HepG2 (cell line): Measurements from ENCODE around the gene TBC1D22A. TPM values are rescaled to one million over a fixed set of nuclear protein-coding genes. Genes with fewer than 3 reads are reported as not detected.

Source experiments
- ATAC-seq: fragments of 200-7000 bp; cut with Tn5 transposase; 3 replicates; pipeline ENCODE4 v1.9.1; 2020; ENCODE audit warnings: mild to moderate bottlenecking, moderate library complexity
- BruUV-seq: library from RNA; stranded (reverse); fragments of 400-500 nt; replicated peaks from 2 replicates; lab custom pipeline; 2021; lab: Mats Ljungman, UMichigan
- CTCF ChIA-PET: fragments of 300-600 bp; formaldehyde crosslinking; extraction: SDS; loops from one replicate; lab custom pipeline; 2021; ENCODE audit warnings: low total read pairs, inconsistent platforms, low intra/inter-chr PET ratio; lab: Yijun Ruan, JAX
- POLR2A ChIA-PET: fragments of 350-600 bp; sonication (Branson Sonifier 250); formaldehyde crosslinking; loops from one replicate; lab custom pipeline; 2020; ENCODE audit warnings: antibody characterized with exemption, inconsistent platforms; lab: Yijun Ruan, JAX
- DNase-seq: peaks from one replicate; pipeline ENCODE4 v3.0.0-alpha.2; 2015; ENCODE audit warnings: low spot score
- FAIRE-seq: peaks from 3 replicates; lab custom pipeline; 2011; peaks lifted over from hg19 to GRCh38; lab: Jason Lieb, UNC
- H2AFZ ChIP-seq: one replicate; pipeline ENCODE4 v1.6.1; 2011; ENCODE audit warnings: low read length, inconsistent platforms
- H3K27ac ChIP-seq: fragments of 300-600 bp; 3 replicates; pipeline ENCODE4 v1.8.0; 2011; ENCODE audit warnings: mixed run types, mild to moderate bottlenecking, mixed read lengths, low read length, inconsistent platforms; ENCODE audit not compliant: insufficient read depth; ENCODE audit errors: extremely low read length
- H3K27me3 ChIP-seq, 2 experiments: fragments of 200-600 bp in 1 of 2; 2 replicates in 1 of 2; 3 replicates in 1 of 2; pipeline versions ENCODE4 v1.6.0 to v1.8.0; 2011; ENCODE audit warnings: low read length in 2 of 2, mild to moderate bottlenecking in 2 of 2, moderate library complexity in 2 of 2, inconsistent platforms in 1 of 2; ENCODE audit not compliant: insufficient read depth in 2 of 2, control insufficient read depth in 1 of 2
- H3K36me3 ChIP-seq, 2 experiments: fragments of 200-600 bp in 1 of 2; replicated peaks in 1 of 2; 2 replicates in 1 of 2; 3 replicates in 1 of 2; pipeline versions ENCODE4 v1.5.1 to v1.8.0; 2011; ENCODE audit warnings: low read length in 2 of 2, inconsistent platforms in 1 of 2; ENCODE audit not compliant: insufficient read depth in 2 of 2, control insufficient read depth in 1 of 2
- H3K4me1 ChIP-seq: 2 replicates; pipeline ENCODE4 v1.5.1; 2012; ENCODE audit warnings: low read length, inconsistent platforms; ENCODE audit not compliant: insufficient read depth
- H3K4me2 ChIP-seq: 2 replicates; pipeline ENCODE4 v1.6.0; 2011; ENCODE audit warnings: low read depth, low read length, inconsistent platforms
- H3K4me3 ChIP-seq, 3 experiments: fragments of 200-600 bp in 1 of 3; sonication (generic), shearing (Covaris generic) in 1 of 3; replicated peaks in 1 of 3; 2 replicates each; pipeline ENCODE4 v1.5.1; 2011 to 2016; ENCODE audit warnings: low read length in 3 of 3, inconsistent platforms in 2 of 3, low read depth in 2 of 3, mild to moderate bottlenecking in 2 of 3, control low read depth in 1 of 3, mixed read lengths in 1 of 3; ENCODE audit not compliant: insufficient read depth in 1 of 3
- H3K79me2 ChIP-seq: one replicate; pipeline ENCODE4 v1.6.1; 2011; ENCODE audit warnings: low read length, inconsistent platforms; ENCODE audit not compliant: insufficient read depth
- H3K9ac ChIP-seq: 2 replicates; pipeline ENCODE4 v1.6.0; 2011; ENCODE audit warnings: mild to moderate bottlenecking, low read depth, low read length, inconsistent platforms; ENCODE audit not compliant: insufficient read depth
- H3K9me3 ChIP-seq: 2 replicates; pipeline ENCODE4 v1.5.1; 2012; ENCODE audit warnings: mild to moderate bottlenecking, low read length
- H4K20me1 ChIP-seq: 2 replicates; pipeline ENCODE4 v1.6.0; 2011; ENCODE audit warnings: inconsistent platforms, mild to moderate bottlenecking, low read length, moderate library complexity; ENCODE audit not compliant: insufficient read depth
- ESRRA ChIP-seq: sonication (generic); formaldehyde crosslinking; IDR thresholded peaks from 2 replicates; pipeline ENCODE4 v1.5.1; 2020; ENCODE audit warnings: mild to moderate bottlenecking, low read depth, missing genetic modification reagents
- FOSL2 ChIP-seq: sonication (generic); formaldehyde crosslinking; IDR thresholded peaks from 2 replicates; pipeline ENCODE4 v1.4.0; 2020; ENCODE audit warnings: missing genetic modification reagents
- FOXA3 ChIP-seq: IDR thresholded peaks from 2 replicates; pipeline ENCODE4 v1.6.1; 2016; ENCODE audit warnings: missing genetic modification reagents, missing compliant biosample characterization
- HOXA3 ChIP-seq: sonication (generic); formaldehyde crosslinking; IDR thresholded peaks from 2 replicates; pipeline ENCODE4 v1.5.0; 2020; ENCODE audit warnings: missing genetic modification reagents
- JDP2 ChIP-seq: sonication (generic); formaldehyde crosslinking; IDR thresholded peaks from 2 replicates; pipeline ENCODE4 v1.8.1; 2022; ENCODE audit warnings: missing genetic modification reagents, borderline replicate concordance
- NFE2L2 ChIP-seq: fragments of 150-350 bp; IDR thresholded peaks from 2 replicates; pipeline ENCODE4 v1.6.1; 2014; ENCODE audit warnings: low read length
- RFX3 ChIP-seq: IDR thresholded peaks from 2 replicates; pipeline ENCODE4 v1.6.1; 2016; ENCODE audit warnings: missing biosample characterization, missing genetic modification reagents
- SOX13 ChIP-seq, 3 experiments: fragments of 450-650 bp in 1 of 3; sonication (generic) in 1 of 3; formaldehyde crosslinking in 1 of 3; IDR thresholded peaks in 2 of 3; conservative IDR thresholded peaks in 1 of 3; 2 replicates each; pipeline versions ENCODE4 v1.5.0 to v1.6.1; 2016 to 2020; ENCODE audit warnings: antibody characterized with exemption in 1 of 3, mild to moderate bottlenecking in 1 of 3, missing compliant biosample characterization in 1 of 3, missing genetic modification reagents in 1 of 3, moderate library complexity in 1 of 3
- ZFAT ChIP-seq: sonication (generic); formaldehyde crosslinking; conservative IDR thresholded peaks from 2 replicates; pipeline ENCODE4 v1.8.1; 2023; ENCODE audit warnings: missing genetic modification reagents, inconsistent platforms
- ZNF205 ChIP-seq: IDR thresholded peaks from 2 replicates; pipeline ENCODE4 v1.6.1; 2018; ENCODE audit warnings: missing biosample characterization, missing genetic modification reagents
- ZNF432 ChIP-seq: sonication (generic); formaldehyde crosslinking; IDR thresholded peaks from 2 replicates; pipeline ENCODE4 v1.5.0; 2020; ENCODE audit warnings: missing genetic modification reagents, mild to moderate bottlenecking, borderline replicate concordance
- ZNF556 ChIP-seq: sonication (generic); formaldehyde crosslinking; IDR thresholded peaks from 2 replicates; pipeline ENCODE4 v1.4.0; 2020; ENCODE audit warnings: mild to moderate bottlenecking, missing genetic modification reagents, borderline replicate concordance
- ZNF629 ChIP-seq: sonication (generic); formaldehyde crosslinking; conservative IDR thresholded peaks from 2 replicates; pipeline ENCODE4 v1.5.0; 2020; ENCODE audit warnings: missing genetic modification reagents
- ZNF883 ChIP-seq: sonication (generic); formaldehyde crosslinking; IDR thresholded peaks from 2 replicates; pipeline ENCODE4 v1.5.1; 2020; ENCODE audit warnings: mild to moderate bottlenecking, missing genetic modification reagents; ENCODE audit errors: not compliant biosample characterization
- WGBS: methylation state at CpG from one replicate; pipeline ENCODE4 v1.1.6; 2017; ENCODE audit warnings: low lambda C conversion rate; 5-methylcytosine and 5-hydroxymethylcytosine counted together
- in situ Hi-C: cut with HindIII; loops from 2 replicates; pipeline ENCODE4 v1.10.0; 2017; ENCODE audit warnings: low pct_unique_long_range_greater_than_20kb; ENCODE audit not compliant: extremely low pct_ligation_motif_present
- intact Hi-C: fragments of 100-400 bp; cut with micrococcal nuclease; formaldehyde crosslinking; loops from one replicate; pipeline ENCODE4 v1.10.0; 2022; ENCODE audit not compliant: unreplicated experiment
- polyA plus RNA-seq, 8 experiments: library from polyadenylated mRNA; depleted of rRNA in 3 of 8; stranded (reverse) in 7 of 8; unstranded in 1 of 8; fragments of >200 nt; fragmentation: Illumina TruSeq in 4 of 8; extraction: Trizol in 4 of 8; gene quantifications; 2 replicates each; pipeline versions ENCODE4 v1.2.1 to v1.2.3, GENCODE V29; 2011 to 2016; ENCODE audit warnings: low read depth in 4 of 8, missing spikeins in 1 of 8, mixed read lengths in 1 of 8; ENCODE audit not compliant: insufficient read depth in 1 of 8
- total RNA-seq, 5 experiments: library from RNA; depleted of rRNA; stranded (reverse); fragments of >200 nt; fragmentation: Illumina TruSeq; extraction: Trizol; gene quantifications; 2 replicates each; pipeline ENCODE4 v1.2.3, GENCODE V29; 2016; ENCODE audit warnings: low read depth in 1 of 5
- TF ChIP-seq, protein P1 (sequence below): sonication (generic); formaldehyde crosslinking; IDR thresholded peaks from 2 replicates; pipeline ENCODE4 v1.9.0; 2022; ENCODE audit warnings: missing genetic modification reagents, mild to moderate bottlenecking, borderline replicate concordance
- TF ChIP-seq, protein P2 (sequence below): sonication (generic); formaldehyde crosslinking; IDR thresholded peaks from 2 replicates; pipeline ENCODE4 v1.5.0; 2020; ENCODE audit warnings: missing genetic modification reagents
- TF ChIP-seq, protein P3 (sequence below): IDR thresholded peaks from 2 replicates; pipeline ENCODE4 v1.6.1; 2012; ENCODE audit warnings: inconsistent platforms
- TF ChIP-seq, protein P4 (sequence below): sonication (generic); formaldehyde crosslinking; IDR thresholded peaks from 2 replicates; pipeline ENCODE4 v1.4.0; 2020; ENCODE audit warnings: missing genetic modification reagents
- TF ChIP-seq, protein P5 (sequence below), 2 experiments: fragments of 450-650 bp in 1 of 2; sonication (generic) in 1 of 2; formaldehyde crosslinking; IDR thresholded peaks; 2 replicates each; pipeline versions ENCODE4 v1.5.0 to v1.8.0; 2020 to 2022; ENCODE audit warnings: mild to moderate bottlenecking in 1 of 2, missing genetic modification reagents in 1 of 2

Gene TBC1D22A
- total and polyA plus RNA-seq, 2 of the 13 experiments (the other 11 are each of a cell fraction or from before 2014, with no cell fraction given): 17.3 to 18.0 TPM

DNA sequence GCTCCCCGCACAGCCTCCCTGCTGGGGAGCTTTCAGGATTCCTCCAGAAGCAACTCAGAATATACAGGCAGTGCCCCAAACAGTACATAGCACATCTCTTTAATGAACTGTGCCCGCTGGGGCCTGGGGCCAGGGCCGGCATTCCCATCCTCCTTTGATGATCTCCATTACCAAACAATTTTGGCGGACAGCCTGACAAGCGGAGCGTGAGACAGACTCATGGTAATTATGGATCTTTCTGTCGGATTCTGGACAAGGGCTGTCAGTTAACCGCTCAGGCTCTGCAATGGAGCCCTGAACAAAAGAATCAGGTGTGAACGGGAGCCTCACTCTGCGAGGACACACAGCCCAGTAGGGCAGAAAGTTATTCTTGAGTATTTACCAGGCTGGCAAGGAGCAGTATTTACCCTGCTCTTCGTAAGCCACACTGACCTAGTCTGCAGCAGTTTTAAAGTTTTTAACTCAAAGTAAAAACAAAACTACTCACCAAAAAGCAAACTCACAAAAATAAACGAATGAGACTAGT is 174.0 kb downstream of the TBC1D22A start (continued):
- TF ChIP-seq, protein P1, sequence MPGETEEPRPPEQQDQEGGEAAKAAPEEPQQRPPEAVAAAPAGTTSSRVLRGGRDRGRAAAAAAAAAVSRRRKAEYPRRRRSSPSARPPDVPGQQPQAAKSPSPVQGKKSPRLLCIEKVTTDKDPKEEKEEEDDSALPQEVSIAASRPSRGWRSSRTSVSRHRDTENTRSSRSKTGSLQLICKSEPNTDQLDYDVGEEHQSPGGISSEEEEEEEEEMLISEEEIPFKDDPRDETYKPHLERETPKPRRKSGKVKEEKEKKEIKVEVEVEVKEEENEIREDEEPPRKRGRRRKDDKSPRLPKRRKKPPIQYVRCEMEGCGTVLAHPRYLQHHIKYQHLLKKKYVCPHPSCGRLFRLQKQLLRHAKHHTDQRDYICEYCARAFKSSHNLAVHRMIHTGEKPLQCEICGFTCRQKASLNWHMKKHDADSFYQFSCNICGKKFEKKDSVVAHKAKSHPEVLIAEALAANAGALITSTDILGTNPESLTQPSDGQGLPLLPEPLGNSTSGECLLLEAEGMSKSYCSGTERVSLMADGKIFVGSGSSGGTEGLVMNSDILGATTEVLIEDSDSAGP (CRISPR knock-in tag): no peak
- no peak for TF ChIP-seq JDP2 (CRISPR knock-in tag)
- no peak for TF ChIP-seq ZNF629
- no peak for TF ChIP-seq ZFAT
- TF ChIP-seq ZNF205: no peak
- TF ChIP-seq, protein P2, sequence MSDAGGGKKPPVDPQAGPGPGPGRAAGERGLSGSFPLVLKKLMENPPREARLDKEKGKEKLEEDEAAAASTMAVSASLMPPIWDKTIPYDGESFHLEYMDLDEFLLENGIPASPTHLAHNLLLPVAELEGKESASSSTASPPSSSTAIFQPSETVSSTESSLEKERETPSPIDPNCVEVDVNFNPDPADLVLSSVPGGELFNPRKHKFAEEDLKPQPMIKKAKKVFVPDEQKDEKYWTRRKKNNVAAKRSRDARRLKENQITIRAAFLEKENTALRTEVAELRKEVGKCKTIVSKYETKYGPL (CRISPR knock-in tag): no peak
- no peak for TF ChIP-seq RFX3
- TF ChIP-seq ESRRA (CRISPR knock-in tag): no peak; the same call in 1 of the 2 replicates
- no peak for TF ChIP-seq ZNF432 (CRISPR knock-in tag)

DNA sequence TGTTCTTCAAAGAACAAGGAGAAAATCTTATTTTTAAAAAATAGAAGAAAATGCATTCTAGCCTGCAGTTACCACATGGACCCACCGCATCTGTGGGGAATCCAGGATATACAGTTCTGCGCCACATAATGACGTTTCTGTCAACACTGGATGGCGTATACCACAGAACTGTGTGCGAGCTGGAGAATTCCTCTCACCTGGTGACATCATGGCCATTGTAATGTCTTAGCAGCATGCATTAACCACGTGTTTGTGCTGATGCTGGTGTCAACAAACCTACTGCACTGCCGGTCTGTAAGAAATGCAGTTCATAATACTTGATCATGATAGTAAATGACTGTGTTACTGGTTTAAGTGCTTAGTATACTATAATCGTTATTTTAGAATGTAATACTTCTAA is 174.7 kb downstream of the TBC1D22A start:
- POLR2A ChIA-PET: no interaction called here
- peak overlapping the region; percentile 95 for H3K27ac ChIP-seq
- in situ Hi-C loops: no loop called here
- H3K4me1 ChIP-seq: peaks cover 59% of the 10 kb centered on the region
- 58% methylated on average over 8 of the region's 8 CpGs for WGBS
- no TSS peak for BruUV-seq
- CTCF ChIA-PET: no interaction called here
- ATAC-seq (no peak), FAIRE-seq (peak; percentile 26), DNase-seq (peak; percentile 13)
- peak overlapping the region in 2 of 3 experiments; percentile 43 to 67; a peak in 2 of 6 replicates for H3K4me3 ChIP-seq
- H3K9ac ChIP-seq: peak overlapping the region; percentile 74; the same call in 1 of the 2 replicates
- peaks cover 2% of the 10 kb centered on the region for H3K79me2 ChIP-seq
- H4K20me1 ChIP-seq: no peaks in the 10 kb centered on the region
- no peaks in the 10 kb centered on the region for H3K27me3 ChIP-seq
- H3K36me3 ChIP-seq: 0 out of 5 replicates have a peak, but pooled peaks cover 1 to 6% of the 10 kb centered on the region in 2 experiments
- H3K4me2 ChIP-seq: peak overlapping the region; percentile 93
- intact Hi-C loops: loop anchor here (5.0 kb wide), 1 partner anchor 140 kb away; no protein-coding TSS in a partner anchor
- no peak overlapping the region for H2AFZ ChIP-seq
- no peaks in the 10 kb centered on the region for H3K9me3 ChIP-seq
- TF ChIP-seq NFE2L2 (no peak), FOXA3 (CRISPR knock-in tag) (peak; percentile 37; the same call in 1 of the 2 replicates), ZNF556 (CRISPR knock-in tag) (no peak), HOXA3 (CRISPR knock-in tag) (peak; percentile 72), SOX13 (IDR thresholded peaks at IDR 0.05) (no peak), SOX13 (CRISPR knock-in tag; conservative IDR thresholded peaks at IDR 0.05 in 1 of 2, IDR thresholded peaks at IDR 0.05 in 1 of 2) (0 out of 4 replicates have a peak, but pooled peaks of 1 of the 2 experiments have one; percentile 15), FOSL2 (CRISPR knock-in tag) (0 out of 2 replicates have a peak, but pooled peaks have one; percentile 38), ZNF883 (no peak)
- TF ChIP-seq, protein P3, sequence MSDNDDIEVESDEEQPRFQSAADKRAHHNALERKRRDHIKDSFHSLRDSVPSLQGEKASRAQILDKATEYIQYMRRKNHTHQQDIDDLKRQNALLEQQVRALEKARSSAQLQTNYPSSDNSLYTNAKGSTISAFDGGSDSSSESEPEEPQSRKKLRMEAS: peak; percentile 69
- TF ChIP-seq, protein P4, sequence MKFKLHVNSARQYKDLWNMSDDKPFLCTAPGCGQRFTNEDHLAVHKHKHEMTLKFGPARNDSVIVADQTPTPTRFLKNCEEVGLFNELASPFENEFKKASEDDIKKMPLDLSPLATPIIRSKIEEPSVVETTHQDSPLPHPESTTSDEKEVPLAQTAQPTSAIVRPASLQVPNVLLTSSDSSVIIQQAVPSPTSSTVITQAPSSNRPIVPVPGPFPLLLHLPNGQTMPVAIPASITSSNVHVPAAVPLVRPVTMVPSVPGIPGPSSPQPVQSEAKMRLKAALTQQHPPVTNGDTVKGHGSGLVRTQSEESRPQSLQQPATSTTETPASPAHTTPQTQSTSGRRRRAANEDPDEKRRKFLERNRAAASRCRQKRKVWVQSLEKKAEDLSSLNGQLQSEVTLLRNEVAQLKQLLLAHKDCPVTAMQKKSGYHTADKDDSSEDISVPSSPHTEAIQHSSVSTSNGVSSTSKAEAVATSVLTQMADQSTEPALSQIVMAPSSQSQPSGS (CRISPR knock-in tag): peak; percentile 37; the same call in 1 of the 2 replicates
- TF ChIP-seq, protein P5, sequence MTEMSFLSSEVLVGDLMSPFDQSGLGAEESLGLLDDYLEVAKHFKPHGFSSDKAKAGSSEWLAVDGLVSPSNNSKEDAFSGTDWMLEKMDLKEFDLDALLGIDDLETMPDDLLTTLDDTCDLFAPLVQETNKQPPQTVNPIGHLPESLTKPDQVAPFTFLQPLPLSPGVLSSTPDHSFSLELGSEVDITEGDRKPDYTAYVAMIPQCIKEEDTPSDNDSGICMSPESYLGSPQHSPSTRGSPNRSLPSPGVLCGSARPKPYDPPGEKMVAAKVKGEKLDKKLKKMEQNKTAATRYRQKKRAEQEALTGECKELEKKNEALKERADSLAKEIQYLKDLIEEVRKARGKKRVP (CRISPR knock-in tag; IDR thresholded peaks at IDR 0.05): peak in 1 of 2 experiments; percentile 49; a peak in 2 of 4 replicates
